Non-pigmented ciliary epithelial cell (primary cell): ENCODE data around the gene SLC16A1.
"Not testable (repeated sequence)": the region's sequence is repeated elsewhere in the genome, so short reads cannot be mapped to it uniquely, and the experiment has no call there.

ENCODE experiments used
- DNase-seq: peaks from one replicate; pipeline ENCODE4 v3.0.0-alpha.2; 2010; ENCODE audit warnings: low read depth

Gene SLC16A1

GRCh38 chr1:112955773-112956543 is at the start of gene SLC16A1:
TSS of gene SLC16A1 (minus strand) at chr1:112956196. CDS start at chr1:112929308, 26,888 bp downstream.
- DNase-seq, result peak; percentile 62

DNA sequence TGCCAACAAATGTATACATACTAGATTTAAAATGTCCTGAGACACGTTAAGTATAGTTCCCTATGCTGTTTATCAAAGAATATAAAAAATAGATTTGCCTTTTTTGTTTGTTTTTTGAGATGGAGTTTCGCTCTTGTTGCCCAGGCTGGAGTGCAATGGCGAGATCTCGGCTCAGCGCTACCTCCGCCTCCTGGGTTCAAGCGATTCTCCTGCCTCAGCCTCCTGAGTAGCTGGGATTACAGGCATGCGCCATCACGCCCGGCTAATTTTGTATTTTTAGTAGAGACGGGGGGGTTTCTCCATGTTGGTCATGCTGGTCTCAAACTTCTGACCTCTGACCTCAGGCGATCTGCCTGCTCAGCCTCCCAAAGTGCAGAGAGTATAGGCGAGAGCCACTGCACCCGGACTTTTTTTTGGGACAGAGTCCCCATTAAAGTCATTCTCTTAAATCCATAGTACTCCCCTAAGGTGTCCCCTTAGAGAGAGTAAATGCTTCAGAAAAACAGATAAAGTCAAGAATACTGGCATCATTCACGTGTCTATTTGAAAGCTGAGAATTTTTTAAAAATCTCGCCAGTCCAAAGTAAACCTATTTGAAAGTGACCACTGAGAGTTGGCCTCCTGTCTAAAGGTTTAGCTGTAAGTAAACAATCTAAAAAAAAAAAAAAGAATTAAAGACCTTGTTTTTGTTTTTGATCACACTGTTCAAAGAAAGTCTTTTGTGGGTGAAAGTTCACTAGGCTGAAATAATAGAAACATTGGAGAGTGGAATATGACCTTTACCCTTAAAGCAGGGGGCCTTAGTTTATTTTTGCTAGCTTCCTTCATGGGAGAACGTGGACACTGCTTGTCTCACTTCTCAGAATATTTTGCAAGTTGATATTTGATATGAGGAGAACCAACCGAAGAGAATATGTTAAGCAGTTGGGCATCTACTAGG is 48.0 kb upstream of the SLC16A1 start:
- DNase-seq, result no peak

DNA sequence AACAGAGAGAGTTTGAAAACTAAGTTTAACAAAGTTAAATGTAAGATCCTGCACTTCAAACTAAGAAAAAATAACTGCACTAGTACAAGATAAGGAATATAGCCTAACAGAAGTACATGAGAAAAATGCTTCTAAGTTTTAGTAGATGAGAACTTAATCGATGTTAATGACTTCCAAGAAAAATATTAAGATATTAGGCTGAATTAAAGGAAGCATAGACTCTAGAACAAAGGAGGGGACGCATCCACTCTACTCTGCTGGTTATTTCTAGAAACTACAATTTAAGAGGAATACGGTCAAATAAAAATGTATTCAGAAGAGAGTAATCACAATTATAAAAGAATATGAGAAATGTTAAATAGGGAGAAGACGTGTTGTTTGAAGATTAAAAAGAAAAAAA is 46.3 kb upstream of the SLC16A1 start:
- no peak for DNase-seq

- DNase-seq, result peak; percentile 48
These were observed 42.7 kb upstream of the SLC16A1 start for GRCh38 chr1:112998592-112999235.

DNA sequence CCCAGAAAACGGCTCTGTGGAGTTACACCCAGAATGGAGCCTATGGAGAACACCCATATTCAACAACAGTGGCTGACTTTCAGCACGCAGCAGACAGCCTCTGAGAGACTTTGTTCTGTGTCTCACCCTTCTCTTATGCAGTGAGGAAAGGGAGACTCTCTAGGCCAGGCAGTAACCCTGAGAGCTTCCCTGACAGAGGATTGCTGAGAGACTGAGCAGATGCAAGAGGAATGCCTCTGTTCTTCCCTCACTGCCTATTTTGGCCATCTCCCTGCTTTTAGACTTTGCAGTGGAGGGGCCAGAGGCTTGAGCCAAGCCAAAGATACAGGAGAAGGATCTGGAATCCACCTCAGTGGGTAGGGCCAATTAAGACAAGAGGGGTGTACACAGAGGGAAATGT is 41.8 kb upstream of the SLC16A1 start:
- no peak for DNase-seq

DNA sequence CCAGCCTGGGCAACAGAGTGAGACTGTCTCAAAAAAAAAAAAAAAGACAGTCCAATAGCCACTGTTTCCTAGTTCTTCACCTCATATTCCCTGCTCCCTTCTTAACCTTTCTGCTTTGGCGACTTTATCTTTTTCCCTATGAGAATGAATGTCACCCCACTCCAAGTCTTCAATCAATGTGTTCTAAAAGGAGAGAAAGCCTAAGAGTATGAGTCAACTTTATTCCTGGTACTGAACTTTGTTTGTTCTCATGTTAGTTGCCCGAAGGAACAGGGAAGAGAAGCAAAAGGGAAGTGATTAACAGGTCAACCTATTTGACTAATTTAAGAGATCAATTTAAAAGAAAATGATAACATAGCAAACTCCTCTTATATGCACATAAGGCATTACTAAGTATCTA is 39.9 kb upstream of the SLC16A1 start:
- DNase-seq, result no peak

GRCh38 chr1:112995021-112995420 is 39.0 kb upstream of the SLC16A1 start:
- DNase-seq, result not testable (repeated sequence)

DNA sequence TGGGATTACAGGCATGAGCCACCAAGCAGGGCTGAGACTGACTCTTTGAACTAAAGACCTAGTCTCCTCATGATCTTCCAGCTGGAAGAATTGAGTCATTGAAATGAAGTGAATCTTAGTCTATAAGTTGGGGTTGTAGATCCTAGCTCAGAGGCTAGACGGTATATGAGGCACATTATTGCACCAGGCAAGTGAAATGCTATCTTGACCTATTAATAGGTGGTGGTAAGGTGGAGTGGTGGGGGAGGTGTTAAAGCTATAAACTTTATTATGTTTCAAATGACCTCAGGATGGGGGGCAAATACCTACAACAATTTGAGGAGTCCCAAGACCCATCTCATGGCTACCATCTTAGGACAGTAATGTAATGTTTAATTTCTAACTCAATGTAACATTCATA is 36.8 kb upstream of the SLC16A1 start:
- no peak for DNase-seq

GRCh38 chr1:112991402-112992120 is 35.6 kb upstream of the SLC16A1 start:
- DNase-seq, result no peak

- DNase-seq, result no peak
These were observed 34.3 kb upstream of the SLC16A1 start for GRCh38 chr1:112990271-112990670.

- no peak for DNase-seq
These were observed 32.4 kb upstream of the SLC16A1 start for GRCh38 chr1:112988367-112988766.

DNA sequence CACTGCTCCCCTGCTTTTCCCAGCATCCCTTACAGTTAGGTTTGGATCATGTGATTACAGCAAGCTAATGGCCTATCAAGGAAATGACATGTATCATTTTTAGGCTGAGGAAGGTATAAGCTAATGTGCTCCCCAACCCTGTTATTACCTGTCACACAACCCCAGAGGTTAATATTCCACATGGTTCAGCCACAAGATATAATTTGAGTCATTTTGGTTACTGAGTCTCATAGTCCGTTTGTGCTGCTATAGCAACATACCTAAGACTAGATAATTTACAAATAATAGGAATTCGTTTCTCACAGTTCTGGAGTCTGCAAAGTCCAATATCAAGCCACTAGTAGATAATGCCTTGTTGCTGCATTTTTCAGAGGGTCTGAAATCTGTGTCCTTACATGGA is 29.1 kb upstream of the SLC16A1 start:
- DNase-seq, result no peak

DNA sequence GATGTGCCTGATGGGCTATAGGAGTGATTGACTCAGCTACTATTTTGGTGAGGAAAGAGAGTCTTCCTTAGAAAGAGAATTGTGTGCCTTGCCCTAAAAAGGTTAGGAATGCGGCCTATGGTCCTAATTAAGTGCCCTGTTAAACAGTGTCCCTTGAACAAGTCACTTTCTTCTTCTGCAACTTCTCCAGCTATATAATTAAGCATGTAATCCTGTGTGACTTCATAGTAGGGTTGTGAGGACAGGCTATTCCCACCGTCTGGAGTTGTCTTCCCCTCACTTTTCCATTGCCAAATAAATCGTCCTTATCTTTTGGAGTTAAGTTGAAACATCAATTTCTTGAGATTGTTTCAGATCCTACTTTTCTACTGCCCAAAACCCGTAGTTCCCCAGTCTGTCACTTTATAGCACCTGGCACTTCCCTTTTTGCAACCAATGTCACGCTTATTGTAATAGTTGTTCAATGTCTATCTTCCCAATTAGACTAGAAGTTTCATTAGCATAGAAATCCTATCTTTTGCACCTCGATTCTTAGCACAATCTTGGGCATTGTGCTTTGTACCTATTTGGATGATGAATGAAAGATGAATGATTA is 27.6 kb upstream of the SLC16A1 start:
- no peak for DNase-seq

GRCh38 chr1:112982853-112983536 is 27.0 kb upstream of the SLC16A1 start:
- no peak for DNase-seq

- DNase-seq, result no peak
These were observed 26.3 kb upstream of the SLC16A1 start for GRCh38 chr1:112982328-112982727.

DNA sequence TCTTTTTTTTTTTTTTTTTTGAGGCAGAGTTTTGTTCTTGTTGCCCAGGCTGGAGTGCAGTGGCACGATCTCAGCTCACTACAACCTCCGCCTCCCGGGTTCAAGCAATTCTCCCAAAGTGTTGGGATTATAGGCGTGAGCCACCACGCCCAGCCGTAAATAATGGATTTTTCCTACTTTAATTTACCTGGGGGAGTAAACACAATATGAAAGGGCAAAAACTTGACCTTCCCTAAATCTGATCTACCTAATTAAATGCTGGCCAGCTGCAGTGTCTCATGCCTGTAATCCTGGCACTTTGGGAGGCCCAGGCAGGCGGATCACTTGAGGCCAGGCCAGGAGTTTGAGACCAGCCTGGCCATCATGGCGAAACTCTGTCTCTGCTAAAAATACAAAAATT is 25.8 kb upstream of the SLC16A1 start:
- DNase-seq, result not testable (repeated sequence)

GRCh38 chr1:112981426-112981825 is 25.4 kb upstream of the SLC16A1 start:
- DNase-seq, result no peak

GRCh38 chr1:112975336-112975735 is 19.3 kb upstream of the SLC16A1 start:
- DNase-seq, result no peak

DNA sequence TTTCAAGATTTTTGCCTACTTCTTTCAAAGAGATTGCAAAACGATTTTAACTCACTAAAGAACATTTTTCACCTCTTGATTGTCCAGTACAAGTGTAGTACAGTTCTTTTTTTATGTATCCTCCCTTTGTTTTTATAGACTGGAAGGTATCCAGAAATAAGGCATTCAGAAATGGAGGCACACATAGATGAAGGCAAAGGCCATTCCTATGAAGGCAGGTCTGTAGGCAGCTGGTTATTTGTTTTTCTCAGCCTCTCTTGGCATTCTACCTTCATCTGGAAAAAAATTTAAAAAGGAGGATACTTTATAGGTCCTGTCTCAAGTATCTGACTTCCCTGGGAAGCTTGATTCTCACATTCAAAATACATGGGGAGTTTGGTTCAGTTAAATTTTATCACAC is 18.6 kb upstream of the SLC16A1 start:
- no peak for DNase-seq

DNA sequence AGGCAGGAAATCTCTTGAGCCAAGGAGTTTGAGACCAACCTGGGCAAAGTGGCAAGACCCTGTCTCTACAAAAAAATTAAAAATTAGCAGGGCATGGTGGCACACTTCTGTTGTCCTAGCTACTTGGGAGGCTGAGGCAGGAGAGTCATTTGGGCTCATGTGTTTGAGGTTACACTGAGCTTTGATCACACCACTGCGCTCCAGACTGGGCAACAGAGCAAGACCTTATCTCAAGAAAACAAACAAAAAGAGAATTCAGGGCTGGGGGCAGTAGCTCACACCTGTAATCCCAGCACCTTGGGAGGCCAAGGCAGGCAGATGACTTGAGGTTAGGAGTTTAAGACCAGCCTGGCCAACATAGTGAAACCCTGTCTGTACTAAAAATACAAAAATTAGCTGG is 17.8 kb upstream of the SLC16A1 start:
- DNase-seq, result no peak

- DNase-seq, result no peak
These were observed 15.0 kb upstream of the SLC16A1 start for GRCh38 chr1:112971006-112971405.
